ENCODE data around the gene NFKBIE.

Gene NFKBIE

GRCh38 chr6:44265722-44266233, 427 bp upstream of the NFKBIE start:
- in situ Hi-C loops (cut with HindIII; ENCODE audit: low sequenced_read_pairs), result no loop called here
- no peak for TF ChIP-seq CTCF (IDR thresholded peaks at IDR 0.05; ENCODE audit: low read depth, low read length)
- H3K4me3 ChIP-seq (ENCODE audit: low read depth, low read length), result no peak overlapping the region
- DNase-seq (ENCODE audit: low read depth, low spot score), result no peak

GRCh38 chr6:44264154-44265006, 971 bp downstream of the NFKBIE start:
- in situ Hi-C loops (cut with HindIII; ENCODE audit: low sequenced_read_pairs), result no loop called here
- DNase-seq (ENCODE audit: low read depth, low spot score), result no peak
- H3K4me3 ChIP-seq (ENCODE audit: low read depth, low read length), result peak overlapping the region; percentile 74
- no peak for TF ChIP-seq CTCF (IDR thresholded peaks at IDR 0.05; ENCODE audit: low read depth, low read length)

GRCh38 chr6:44263354-44264100, 1.8 kb downstream of the NFKBIE start:
- in situ Hi-C loops (cut with HindIII; ENCODE audit: low sequenced_read_pairs), result no loop called here
- H3K4me3 ChIP-seq (ENCODE audit: low read depth, low read length), result peak overlapping the region; percentile 74
- DNase-seq (ENCODE audit: low read depth, low spot score), result no peak
- no peak for TF ChIP-seq CTCF (IDR thresholded peaks at IDR 0.05; ENCODE audit: low read depth, low read length)

- in situ Hi-C loops (cut with HindIII; ENCODE audit: low sequenced_read_pairs), result no loop called here
- H3K4me3 ChIP-seq (ENCODE audit: low read depth, low read length), result peak overlapping the region; percentile 10
- no peak for TF ChIP-seq CTCF (IDR thresholded peaks at IDR 0.05; ENCODE audit: low read depth, low read length)
- no peak for DNase-seq (ENCODE audit: low read depth, low spot score)
Observed at GRCh38 chr6:44262467-44263353, 2.6 kb downstream of the NFKBIE start.

- TF ChIP-seq CTCF (IDR thresholded peaks at IDR 0.05; ENCODE audit: low read depth, low read length), result no peak
- no peak for DNase-seq (ENCODE audit: low read depth, low spot score)
- in situ Hi-C loops (cut with HindIII; ENCODE audit: low sequenced_read_pairs), result no loop called here
- no peak overlapping the region for H3K4me3 ChIP-seq (ENCODE audit: low read depth, low read length)
Observed at GRCh38 chr6:44261581-44261980, 3.8 kb downstream of the NFKBIE start.
